Adrenal gland (tissue), 5 donors: ENCODE data around the gene BTBD9.

Source experiments
- CTCF ChIP-seq, 6 experiments: fragments of 450-650 bp in 4 of 6; fragments of 200-600 bp in 2 of 6; sonication (generic) in 1 of 6; IDR thresholded peaks; 1 replicate in 5 of 6; 2 replicates in 1 of 6; pipeline versions ENCODE4 v1.5.1 to v1.8.0; 2016 to 2021; ENCODE audit warnings: antibody characterized with exemption in 6 of 6, mild to moderate bottlenecking in 2 of 6, moderate library complexity in 1 of 6
- POLR2A ChIP-seq, 2 donors: fragments of 450-650 bp; IDR thresholded peaks; one replicate each; pipeline ENCODE4 v1.6.1; 2017; ENCODE audit warnings: antibody characterized with exemption in 2 of 2, mild to moderate bottlenecking in 2 of 2, moderate library complexity in 1 of 2
- donor health status: DM: no; HTN: no; CAD: no.

DNA sequence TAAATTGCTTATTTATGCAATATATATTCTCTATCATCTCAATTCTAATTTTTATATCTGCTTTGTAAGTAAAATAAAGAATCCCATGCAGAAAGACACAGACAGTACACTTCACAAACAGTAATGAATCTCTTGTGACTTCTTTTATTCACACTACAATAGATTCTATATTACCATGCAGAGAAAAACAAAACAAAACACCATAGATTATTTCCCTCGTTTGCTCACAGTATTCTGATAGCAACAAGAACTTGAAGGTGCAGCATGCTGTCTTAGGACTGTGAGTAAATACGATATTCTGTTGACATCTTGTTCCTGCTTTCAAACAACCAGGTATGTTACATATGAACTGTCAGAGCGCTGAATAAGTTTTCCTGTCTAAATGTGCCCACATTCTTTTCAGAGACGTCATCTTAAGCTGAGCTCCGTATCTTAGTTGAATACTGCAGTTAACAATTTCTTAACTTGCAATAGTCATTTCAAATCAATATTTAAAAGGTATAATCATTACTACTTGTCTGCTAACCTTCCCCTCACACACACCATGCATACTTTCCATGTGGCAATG is 140.1 kb downstream of the BTBD9 start:
- TF ChIP-seq CTCF (IDR thresholded peaks at IDR 0.05) (no peak), POLR2A (IDR thresholded peaks at IDR 0.05) (no peak)
